GM21737 (cell line): ENCODE data around the gene TBC1D19.

ENCODE experiments used
- ATAC-seq: cut with Tn5 transposase; IDR thresholded peaks from one replicate; pipeline ENCODE4 v1.9.1; 2021; ENCODE audit warnings: mild to moderate bottlenecking, moderate library complexity; ENCODE audit not compliant: unreplicated experiment

TBC1D19 gene

DNA sequence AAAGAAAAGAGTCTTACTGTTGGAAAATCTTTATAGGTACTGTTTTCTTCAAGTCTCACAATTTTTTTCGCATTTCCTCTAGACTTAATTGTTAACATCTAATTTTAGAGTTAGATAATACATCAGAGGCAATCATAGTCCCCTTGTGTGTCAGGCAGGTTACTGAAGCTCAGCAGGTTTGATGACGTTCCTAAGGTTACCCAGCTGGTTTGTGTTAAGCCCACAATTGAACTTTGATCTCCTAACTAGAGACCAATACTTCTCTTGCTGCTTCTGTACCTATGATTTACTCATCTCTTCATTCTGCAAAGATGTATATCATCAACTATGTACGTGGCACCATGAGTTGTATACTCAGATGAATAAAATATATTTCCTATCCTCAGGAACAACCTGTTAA lies 145.1 kb downstream of the TBC1D19 start:
- no peak for ATAC-seq

DNA sequence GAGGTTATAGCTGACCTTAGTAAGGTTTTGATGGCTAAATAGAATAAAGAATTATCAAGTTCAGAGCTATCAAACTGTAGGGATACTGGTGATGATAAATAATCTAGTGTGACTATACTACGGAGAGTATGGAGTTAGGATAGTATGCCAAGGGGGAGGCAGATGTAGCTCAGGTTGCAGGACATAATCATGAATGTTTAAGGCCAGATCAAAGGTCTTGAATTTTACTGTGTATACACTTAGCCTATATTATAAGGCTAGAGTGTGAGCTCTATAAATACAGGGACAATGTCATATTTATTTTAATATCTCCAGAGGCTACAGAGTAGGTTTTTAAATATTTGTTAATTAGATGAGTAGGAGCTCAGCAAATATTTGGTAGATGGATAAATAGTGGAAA lies 145.7 kb downstream of the TBC1D19 start:
- no peak for ATAC-seq

DNA sequence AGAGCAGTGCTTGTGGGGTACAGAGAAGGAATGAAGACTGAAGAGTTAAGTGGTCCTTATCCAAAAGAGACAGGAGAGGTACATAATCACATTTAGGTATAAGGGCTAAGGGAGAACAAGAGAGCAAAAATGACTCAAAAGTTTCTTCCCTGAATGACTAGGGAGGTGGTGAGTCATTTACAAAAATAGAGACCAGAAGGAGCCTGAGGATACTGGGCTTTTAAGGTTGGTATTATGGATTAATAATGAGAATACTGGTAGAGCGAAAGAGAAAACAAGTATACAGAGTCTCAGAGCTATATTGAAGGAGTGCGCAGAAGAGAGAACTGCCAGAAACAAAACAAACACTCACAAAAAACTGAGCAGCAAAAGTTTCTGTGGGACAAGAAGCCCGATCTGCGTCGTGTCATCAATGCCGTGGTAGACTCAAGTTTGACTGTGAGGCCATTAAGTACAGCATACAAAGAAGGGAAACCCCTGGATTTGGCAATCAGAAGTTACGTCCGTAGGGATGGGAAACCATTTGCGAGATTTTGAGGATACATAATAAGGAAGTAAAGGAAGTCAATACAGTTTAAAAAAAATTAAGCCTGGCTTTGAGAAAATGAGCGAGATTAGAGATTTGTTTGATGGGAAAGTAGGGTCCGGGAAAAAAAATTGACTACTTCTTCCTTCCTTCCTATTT lies 147.6 kb downstream of the TBC1D19 start:
- ATAC-seq, result peak; percentile 83

DNA sequence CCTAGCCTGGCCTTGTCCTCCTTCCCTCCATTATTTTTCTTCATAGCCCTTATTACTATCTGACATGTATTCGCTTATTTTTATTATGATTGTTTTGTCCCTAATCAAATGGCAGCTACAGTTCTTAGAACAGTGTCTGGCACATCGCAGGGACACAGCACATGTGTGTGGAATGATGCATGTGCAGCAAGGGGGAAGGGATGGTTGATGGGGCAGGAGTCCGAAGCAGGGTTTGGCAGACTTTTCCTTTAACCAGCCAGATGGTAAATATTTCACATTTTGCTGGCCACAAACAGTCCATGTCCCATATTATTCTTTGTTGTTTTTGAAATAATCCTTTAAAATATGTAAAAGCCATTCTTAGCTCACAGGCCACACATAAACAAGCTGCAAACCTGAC lies 148.5 kb downstream of the TBC1D19 start:
- ATAC-seq, result no peak

DNA sequence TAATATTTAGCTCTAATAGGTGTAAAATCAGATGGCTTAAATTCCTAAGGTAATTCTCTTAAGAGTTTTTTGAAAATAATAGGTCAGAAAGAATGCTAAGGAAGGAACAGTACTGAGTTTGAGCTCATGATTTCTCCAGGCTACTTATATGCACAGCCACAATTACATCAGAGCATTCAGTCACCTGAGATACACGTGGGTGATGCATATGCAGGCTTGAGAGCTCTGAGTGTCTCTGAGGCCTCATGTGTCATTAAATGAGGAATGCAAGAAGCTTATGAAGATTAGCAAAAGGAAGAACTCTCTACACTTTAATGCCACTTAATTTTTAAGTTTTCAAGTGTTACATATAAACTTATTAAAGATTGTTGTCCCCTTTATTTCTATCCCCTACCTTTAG lies 152.7 kb downstream of the TBC1D19 start:
- no peak for ATAC-seq

DNA sequence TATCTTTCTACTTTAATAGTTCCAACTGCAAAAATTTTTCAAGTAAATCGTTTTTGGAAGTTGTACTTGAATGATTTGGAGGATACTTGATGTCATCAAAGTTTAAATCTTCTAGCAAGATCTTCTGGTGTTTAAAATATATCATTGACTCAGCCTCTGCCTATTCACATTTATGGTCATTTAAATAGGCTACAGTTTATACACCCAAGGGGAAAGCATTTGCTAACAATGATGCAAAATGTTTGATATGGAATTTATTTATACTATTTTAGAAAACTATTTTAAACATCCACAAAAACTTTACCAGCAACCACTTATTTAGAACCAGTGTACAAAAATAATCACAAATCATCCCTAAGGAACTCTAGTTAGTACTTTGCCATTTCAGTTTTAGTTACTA lies 153.5 kb downstream of the TBC1D19 start:
- ATAC-seq, result no peak

DNA sequence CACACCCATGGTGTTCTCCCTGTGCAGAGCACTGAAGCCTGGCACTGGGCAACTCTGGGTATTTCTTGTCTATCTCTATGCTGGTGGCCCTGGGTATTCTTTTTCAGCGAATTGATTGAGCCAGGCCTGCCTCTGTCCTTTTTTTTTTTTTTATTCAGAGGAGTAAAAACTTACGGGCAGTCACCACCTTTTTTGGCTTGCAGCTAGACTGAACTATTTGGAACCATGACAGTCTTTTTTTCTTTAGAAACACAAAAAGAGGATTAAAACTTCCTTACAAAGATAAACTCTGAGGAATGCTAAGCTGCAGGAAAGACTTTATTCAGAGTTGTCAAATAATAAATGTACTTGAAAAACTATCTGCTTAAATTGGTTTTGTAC lies 157.6 kb downstream of the TBC1D19 start:
- no peak for ATAC-seq

DNA sequence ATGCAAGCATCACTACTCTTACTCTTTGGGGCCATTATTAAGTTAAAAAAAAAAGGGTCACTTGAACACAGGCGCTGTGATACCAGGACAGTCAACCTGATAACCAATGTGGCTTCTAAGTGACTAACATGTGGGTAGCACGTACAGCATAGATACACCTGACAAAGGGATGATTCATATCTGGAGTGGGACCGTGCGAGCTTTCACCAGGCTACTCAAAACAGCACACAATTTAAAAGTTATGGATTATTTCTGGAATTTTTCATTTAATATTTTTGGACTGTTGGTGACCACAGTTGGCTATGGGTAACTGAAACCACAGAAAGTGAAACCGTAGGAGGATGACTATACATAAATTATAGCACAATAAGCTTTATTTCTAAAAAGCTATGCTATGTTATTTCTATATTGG lies 162.9 kb downstream of the TBC1D19 start:
- ATAC-seq, result peak; percentile 98

DNA sequence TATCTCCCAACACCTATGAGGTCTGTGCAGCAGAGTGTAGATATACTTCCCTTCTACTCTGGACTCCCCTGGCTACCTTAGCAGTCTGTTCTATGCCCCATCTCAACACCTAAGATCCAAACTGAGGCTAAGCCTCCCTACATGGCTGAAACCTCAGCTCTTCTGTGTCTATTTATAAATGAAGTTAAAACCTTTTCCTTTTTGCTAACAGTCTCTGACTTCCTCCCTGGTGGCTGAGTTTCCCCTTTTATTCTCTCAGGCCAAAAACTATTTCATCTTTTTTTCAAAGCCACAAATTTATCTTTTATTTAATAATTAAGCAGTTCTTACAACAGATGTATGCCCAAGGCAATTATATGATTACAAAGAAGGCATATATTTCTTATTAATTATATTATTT lies 164.9 kb downstream of the TBC1D19 start:
- ATAC-seq, result no peak

DNA sequence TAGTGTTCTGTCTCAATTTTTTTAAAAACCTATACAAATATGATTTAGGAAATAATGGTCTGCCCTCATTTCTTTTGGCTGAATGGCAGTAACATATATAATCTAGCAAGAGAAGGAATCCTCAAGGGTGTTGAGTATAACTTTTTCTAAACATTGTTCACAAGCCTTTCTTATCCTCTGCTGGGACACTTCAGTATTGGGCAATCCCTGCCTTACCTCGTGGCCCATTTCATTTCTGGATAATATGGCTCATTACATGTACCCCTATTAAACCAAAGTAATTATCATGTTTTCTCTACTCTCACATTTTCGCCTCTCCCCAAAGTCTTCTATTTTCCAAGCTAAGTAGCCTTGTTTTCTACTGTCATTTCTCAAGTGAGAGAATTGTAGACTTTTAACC lies 166.0 kb downstream of the TBC1D19 start:
- ATAC-seq, result no peak

DNA sequence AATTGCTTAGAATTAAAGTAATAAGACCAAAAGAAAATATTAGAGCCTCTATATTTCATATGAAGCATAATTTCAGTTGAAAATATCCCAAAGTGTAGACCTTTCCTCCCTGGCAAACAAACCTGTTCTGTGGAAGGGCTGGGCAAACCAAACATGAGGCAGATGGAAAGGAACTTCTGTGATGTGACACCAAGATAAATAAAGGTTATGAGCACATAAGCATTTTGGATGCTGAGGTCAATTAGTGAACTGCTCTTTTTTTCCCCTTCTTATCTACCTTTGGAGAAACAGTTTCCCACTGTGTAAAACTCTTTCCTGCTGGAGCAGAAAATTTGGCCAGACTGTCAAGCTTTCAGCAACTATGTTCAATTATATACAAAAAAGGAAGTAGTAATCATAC lies 167.1 kb downstream of the TBC1D19 start:
- no peak for ATAC-seq

DNA sequence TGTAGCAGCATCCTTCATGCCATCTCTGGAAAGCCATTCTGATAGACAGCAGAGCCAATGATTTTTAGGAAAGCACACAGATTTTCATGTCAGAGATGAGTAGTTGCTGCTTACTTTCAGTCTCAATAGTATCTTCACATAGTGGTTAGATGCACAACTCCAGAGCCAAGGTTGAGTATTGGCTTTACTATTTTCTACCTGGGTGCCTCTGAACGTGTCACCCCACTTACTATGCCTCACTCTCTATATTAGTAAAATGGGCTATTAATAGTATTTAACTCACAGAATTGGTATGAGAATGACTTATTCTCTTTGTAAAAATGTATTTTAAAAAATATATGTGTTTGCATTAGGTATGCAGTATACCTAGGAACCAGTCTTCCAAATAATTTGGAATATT lies 168.0 kb downstream of the TBC1D19 start:
- peak; percentile 72 for ATAC-seq

DNA sequence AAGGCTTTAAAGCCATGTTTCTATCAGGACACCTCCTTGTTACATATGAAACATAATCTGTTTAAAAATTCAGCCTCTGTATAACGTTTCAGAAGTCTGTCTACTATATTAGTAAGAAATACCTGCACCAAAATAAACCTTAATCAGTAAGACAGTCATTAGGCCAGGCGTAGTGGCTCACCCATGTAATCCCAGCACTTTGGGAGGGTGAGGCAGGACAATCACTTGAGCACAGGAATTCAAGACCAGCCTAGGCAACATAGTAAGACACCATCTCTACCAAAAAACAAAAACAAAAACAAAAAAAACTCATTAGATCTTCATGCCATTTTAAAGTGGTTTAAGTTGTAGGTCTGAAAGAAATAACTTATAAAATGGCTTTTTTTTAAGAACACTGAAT lies 169.3 kb downstream of the TBC1D19 start:
- ATAC-seq, result no peak

DNA sequence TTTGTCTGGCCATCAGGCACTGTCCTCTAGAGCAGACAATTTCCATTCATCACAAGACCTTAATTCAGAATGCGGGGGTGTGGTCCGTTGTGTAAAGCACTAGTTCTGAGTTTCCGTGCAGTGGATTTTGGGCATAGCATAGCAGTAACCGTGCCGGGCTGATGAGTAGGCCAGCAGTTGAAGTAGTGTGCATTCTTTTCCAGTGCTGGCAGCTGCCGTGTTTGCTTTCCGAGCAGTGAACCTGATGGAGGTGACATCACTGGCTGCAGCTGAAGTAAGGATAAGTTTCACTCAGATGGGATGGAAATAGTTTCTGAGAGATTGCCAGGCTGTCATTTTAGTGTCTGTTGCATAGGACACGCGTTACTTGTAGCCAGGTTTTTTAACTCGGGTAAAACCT lies 169.7 kb downstream of the TBC1D19 start:
- ATAC-seq, result no peak

DNA sequence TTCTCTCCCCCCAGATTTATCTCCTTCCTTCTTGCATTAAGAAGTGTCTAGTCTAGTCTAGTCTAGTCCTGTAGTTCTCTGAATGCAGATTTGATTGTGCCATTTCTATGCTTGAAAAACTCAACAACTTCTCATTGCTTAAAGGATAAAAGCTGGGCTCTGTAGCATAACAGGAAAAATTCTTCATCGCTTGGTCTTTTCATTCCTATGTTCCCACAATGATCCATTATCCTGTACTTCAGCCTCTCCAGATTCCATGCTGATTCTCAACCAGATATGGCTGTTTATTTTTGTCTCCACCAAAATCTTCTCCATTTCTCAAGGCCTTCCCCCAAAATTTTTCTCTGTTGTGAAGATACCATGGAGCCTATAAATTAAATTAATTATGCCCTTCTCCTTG lies 173.9 kb downstream of the TBC1D19 start:
- ATAC-seq, result no peak

DNA sequence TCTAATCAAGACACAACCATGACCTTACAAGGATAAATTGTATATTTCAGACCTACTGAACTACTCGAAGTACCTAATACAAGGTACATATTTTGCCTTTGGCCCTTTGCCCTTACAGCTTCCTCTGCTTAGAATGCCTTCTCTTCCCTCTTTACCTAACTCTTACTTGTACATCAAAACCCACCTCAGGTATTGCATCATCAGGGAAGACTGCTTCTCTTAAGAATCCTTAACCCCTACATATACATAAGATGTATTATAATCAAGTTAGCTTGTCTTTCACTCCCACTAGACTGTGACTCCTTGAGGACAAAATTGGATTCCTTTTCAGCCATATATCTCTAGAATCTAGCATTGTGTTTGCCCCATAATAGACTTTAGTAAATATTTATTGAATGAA lies 175.0 kb downstream of the TBC1D19 start:
- ATAC-seq, result no peak

DNA sequence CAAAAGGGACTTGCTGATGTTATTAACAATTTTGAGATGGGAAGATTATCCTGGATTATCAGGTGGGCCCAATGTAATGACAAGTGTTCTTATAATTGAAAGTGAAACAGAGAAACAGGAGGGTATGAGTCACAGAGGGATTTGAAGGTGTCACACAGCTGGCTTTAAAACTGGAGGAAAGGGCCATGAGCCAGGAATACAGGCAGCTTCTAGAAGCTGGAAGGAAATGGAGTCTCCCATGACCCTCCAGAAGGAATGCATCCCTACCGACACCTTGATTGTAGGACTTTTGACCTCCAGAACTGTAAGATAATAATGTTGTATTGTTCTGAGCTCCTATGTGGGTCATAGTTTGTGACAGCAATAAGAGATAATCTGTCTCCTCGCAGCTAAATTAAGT lies 178.8 kb downstream of the TBC1D19 start:
- no peak for ATAC-seq

DNA sequence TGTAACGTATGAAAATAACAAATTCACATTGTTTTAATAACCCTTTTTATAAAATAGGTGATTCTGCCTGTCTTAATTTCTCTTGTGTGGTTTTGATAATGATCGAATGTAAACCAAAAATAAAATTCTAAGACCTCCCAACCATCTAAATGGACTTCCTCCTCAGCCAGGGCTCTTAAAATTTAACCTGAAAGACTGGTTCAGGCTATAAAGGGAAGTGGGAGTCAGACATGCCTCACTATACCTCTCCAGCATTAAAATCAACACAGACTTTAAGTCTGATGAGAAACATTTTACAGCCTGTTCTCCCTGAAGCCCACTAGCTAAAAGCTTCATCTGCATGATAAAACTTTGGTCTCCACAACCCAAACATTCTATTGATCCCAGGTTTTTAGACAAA lies 179.2 kb downstream of the TBC1D19 start:
- no peak for ATAC-seq

DNA sequence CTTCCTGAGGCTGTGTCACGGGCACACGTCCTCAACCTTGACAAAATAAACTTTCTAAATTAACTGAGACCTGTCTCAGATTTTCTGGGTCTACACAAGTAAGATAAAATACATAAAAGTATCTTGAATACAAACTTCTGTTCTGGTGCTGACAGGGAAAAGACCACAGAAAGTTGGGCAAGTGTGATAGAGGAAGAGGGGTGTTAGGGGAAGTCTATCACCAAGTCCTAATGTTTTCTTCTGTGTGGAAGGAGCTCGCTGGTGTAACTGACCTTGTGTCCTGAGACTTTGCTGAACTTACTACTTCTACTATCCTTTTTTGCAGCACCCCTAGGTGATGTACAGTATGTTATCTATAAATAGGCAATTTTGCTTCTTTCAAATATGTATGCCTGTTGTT lies 179.8 kb downstream of the TBC1D19 start:
- ATAC-seq, result no peak

DNA sequence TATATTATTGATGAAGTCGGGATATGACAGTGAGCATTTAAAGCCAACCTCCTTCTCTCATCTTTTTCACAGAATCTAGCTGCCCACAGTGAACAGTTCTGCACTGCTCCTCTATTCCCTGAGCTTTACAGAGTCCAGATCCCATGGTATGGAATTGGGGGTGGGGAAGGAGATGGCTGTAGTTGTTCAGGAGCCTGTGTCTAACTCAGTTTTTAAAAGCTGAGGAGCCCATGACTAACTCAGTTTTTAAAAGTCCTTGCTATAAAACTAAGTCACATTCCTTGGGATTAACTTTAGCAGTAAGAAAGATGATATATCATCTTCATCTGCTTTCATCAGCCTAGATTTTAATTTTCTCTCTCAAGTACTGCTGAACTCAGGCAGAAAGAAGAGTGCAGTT lies 180.3 kb downstream of the TBC1D19 start:
- ATAC-seq, result no peak

DNA sequence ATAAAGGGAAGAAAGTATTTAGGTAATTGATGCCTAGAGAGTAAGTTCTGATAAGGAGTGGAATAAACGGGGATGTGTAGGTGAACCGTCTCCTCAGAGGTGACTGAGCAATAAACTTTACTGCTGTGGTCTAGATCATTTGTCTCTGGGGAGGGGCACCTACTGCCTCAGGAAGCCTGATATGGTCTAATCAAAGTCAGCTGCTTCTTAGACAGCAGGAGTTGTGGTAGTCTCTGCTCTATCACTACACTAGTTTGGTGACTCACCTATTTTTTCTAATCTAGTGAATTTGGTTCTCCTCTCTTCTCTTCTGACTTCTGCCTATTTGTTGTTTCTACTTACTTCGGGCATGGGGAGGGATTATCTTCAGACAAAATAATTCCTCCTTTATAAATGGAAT lies 181.6 kb downstream of the TBC1D19 start:
- ATAC-seq, result no peak

DNA sequence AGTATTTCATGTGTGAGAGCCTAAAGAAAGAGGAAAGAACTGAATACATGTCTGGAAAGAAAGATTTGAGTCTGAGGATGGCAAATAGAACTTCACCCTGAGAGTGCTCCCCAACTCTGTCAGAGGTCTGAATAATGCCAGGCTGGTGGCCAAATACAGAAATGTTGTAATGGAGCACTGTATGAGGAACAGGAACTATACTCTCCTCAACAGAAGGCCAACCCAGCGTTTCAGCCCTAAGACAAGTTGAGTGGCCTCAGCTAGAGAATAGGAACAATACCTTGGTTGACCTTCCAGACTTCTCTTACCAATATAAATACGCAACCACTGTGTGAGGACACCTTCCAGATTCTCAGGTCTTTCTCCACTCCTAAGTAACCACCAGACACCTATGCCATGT lies 182.3 kb downstream of the TBC1D19 start:
- ATAC-seq, result no peak

DNA sequence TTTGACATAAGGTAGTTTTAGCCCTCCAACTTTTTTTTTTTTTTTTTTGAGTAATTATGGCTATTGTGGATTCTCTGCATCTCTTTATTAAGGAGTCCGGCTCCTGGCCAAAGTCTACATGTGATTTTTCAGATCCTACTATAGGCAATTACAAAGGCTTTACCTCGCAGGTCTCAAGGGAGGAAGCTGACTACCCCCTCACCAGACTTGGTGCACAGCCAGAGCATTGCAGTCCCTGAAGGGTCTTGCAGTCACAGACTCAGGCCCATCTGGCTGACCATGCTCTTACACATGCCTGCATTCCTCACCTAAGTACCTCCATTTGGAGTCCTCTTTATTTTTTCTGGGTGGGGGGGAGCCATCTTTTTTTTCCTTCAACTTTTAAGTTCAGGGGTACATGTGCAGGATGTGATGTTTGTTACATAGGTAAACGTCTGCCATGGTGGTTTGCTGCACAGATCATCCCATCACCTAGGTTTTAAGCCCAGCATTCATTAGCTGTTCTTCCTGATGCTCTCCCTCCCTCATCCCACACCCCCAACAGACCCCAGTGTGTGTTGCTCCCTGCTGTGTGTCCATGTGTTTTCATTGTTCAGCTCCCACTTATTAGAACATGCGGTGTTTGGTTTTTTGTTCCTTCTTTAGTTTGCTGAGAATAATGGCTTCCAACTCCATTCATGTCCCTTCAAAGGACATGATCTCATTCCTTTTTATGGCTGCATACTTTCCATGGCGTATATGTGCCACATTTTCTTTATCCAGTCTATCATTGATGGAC lies 188.4 kb downstream of the TBC1D19 start:
- ATAC-seq, result no peak
